ENCODE measurements around the gene IGFBP5.

Gene IGFBP5

DNA sequence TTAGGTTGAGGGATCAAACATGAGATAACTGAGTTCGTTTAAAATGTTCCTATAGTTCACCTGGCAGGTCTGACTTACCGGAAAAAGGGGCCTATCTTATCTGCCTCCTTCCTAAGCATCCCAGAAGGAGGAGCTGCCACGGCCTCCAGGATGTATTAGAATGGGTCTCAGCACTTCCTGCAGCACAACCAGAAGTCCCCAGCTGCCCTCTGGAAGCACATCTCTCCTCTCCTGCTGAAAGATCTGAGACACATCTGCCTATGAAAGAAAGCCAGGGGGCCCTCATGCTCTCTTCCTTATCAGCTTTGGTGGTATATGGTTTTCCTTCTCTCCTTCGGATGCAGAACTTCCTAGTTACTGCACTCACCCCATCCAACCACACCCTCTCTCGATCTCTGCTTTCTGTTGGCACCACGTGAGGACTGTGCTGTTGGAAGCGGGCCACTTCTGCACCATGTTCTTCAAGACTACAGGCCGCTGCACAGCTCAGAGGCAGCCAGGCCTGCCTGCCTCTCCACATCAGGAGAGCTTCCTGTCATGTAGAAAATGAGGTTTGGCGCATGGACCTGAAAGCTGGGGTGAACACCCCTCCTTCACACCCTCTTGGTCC, 6.5 kb downstream of the IGFBP5 start:
- DNase-seq (ENCODE audit: low read depth in 2 of 2): no peak

DNA sequence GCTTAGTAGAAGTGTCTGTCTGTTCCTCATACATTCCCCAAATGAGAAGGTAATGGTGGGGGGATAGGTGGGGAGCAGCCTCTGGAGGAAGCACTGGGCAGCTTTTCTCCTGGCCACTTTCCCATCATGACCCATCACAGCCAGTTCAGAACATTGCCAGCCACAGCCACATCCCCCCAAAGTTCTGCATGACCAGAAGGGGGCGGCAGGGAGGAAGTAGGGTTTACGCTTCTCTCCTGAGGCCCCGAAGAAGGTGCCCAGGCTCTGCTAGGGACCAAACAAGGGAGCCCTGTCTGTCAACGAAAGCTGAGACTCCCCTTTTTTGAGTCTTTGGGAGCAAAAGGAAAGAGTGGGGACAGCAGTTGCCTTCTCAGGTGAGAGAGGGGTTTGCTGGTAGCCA, 7.7 kb downstream of the IGFBP5 start:
- no peak for DNase-seq (ENCODE audit: low read depth in 2 of 2)

DNA sequence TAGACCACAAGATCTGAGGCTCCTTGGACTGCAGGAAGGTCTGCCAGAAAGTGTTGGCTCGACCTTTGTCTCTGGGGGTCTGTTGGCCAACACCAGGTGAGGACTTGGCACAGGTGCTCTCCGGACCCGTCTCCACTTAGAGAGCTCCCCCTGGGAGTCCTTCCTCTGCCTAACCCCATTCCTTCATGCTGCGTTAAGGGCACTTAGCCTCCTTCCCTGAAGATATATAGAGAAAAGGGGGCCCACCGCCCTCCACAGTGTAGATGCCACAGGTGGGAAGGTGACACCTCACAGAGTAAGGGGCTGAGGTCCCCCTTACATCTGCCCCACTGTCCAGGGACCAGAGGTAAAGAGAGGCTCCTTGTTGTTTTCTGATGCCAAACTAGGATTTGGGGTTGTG, 8.2 kb downstream of the IGFBP5 start:
- no peak for DNase-seq (ENCODE audit: low read depth in 2 of 2)

DNA sequence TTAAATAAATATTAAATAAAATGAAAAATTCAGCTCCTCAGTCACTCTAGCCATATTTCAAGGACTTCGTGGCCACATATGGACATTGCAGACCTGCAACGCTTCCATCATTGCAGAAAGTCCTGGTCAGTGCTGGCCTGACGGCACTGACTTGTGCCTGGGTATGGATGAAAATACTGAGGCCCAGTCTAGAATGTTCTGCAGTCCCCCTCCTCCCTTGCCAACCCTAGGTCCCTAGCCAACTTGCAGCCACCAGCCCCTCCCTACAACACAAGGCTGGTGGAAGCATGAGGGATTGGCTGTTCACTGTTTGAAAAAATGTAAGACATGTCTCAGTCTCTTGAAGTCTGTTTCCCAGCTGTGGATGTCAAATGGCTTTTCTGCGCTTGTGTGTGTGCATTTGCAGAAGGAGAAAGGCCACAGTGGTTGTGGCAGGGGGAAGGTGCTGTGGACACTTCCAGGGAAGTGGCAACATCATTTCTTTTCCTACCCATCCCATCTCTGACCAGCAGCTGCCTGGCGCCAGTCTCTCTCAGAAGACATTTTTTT, 9.9 kb downstream of the IGFBP5 start:
- DNase-seq (ENCODE audit: low read depth in 2 of 2): no peak

DNA sequence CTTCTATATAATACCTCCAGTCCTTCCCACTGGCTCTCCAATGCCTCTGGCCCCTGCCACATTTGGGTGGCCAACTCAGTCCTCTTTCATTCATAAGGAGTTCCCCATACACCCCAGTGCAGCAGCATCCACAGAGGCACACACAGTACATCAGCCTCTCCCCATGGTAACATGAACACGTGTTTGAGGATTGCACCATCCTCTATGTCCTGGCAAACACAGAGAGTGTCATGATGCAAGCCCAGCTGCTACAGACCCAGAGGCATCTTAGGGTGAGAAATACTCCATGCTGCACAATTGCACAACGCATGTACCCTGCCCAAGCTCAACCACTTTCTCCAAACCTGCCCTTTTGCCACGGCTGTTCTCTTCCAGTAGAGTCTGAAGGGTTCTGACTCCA, 11.5 kb downstream of the IGFBP5 start:
- no peak for DNase-seq (ENCODE audit: low read depth in 2 of 2)

DNA sequence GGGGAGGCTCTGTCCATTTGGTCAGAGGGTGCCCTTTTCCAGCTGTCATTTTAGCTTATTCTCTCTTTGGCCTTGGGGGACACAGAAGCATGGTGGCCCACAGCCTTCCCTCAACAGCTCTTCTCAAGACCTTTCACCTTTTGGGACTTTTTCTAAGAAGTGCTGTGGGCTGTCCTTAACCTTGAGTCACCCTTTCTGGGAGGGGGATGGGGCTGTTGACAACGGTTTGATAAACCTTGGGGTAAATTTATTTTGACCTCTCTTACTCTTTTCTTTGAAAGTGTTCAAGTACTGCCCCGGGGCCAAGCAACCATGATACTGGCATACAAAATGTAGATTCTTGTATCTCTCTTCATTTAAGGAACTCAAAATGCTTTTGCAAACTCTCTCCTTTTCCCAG, 13.7 kb downstream of the IGFBP5 start:
- DNase-seq (ENCODE audit: low read depth in 2 of 2): no peak

DNA sequence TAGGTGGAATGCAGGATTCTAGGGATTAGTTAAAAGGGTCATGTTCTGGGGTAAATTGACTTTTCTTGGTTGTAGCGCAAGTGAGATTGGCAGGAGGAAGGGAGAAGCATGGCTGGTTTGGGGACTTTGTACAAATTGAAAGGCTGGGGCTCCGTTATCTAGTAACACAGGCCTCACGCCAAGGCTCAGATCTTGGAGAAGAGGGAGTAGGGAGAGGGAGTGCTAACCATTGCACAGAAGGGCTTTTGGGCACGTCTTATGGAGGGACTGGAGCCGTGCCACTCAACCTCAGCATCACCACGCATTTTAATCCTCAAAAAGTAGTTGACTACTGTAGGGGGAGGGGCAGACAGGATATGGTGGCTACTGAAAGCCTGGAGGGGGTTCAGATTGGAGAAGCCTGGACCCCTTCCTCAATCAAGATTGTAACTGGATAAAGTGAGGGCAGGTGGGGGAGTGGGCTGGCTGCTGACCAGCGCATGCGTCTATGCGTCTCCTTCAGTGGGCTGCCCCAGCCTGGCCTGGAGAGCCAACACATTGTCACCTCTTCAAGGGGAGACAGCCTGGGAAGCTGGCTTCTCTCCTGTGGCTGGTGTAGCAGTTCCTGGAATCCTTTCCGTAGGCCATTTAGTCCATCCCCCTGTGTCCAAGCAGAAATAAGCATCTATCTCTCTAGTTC, 14.3 kb downstream of the IGFBP5 start:
- no peak for DNase-seq (ENCODE audit: low read depth in 2 of 2)

DNA sequence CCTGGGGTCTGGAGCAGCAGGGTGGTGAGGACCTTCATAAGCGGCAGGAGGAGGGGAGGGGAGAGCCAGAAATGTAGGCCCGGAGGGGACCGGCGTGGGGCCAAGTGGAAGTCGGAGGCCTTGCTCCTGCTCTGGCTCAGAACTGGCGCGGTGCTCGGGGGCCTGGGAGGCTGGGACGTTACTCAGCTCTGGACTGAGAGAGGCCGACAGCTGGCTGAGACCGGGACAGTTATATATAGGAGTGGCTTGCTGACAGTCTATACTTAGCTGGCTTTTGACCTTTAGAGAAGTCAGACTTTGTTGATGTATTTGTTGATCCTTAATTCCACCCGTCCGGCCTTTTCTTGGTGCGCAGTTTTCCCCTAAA, 15.7 kb downstream of the IGFBP5 start:
- DNase-seq (ENCODE audit: low read depth in 2 of 2): no peak

DNA sequence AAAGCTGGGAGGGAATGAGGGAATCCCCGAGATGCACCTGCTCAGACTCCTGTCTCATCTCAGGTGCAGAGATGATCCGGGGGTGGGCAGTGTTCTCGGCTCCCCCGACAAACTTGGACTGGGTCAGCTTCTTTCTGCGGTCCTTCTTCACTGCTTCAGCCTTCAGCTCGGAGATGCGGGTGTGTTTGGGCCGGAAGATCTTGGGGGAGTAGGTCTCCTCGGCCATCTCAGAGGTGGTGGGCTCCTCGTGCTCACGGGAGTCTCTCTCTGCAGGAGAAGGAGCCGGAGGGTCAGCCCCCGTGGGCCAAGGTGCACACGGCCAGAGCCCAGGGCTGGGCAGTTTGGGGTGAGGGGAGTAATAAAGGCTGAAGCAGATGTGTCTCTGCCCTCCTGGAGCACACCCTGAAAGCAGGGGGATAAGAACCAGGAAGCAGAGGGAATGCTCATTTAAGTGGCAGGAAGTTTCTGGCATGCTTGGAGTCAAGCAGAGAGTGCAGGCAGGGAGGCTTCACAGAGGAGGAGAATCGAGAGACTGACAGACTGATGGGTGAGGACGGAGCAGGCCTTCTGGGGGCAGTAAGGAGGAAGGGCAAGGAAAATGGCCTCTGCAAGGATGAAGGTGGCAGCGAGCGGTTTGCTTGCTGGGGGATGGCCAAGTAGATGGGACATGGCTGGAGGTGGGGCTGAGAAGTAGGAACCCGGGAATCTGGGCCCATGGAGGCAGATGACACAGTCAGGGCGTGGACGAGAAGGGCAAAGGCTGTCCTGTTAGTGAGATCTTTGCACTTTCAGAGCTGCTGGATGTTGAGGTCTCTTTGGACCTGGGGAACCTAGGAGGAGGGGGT, 16.3 kb downstream of the IGFBP5 start:
- no peak for DNase-seq (ENCODE audit: low read depth in 2 of 2)

DNA sequence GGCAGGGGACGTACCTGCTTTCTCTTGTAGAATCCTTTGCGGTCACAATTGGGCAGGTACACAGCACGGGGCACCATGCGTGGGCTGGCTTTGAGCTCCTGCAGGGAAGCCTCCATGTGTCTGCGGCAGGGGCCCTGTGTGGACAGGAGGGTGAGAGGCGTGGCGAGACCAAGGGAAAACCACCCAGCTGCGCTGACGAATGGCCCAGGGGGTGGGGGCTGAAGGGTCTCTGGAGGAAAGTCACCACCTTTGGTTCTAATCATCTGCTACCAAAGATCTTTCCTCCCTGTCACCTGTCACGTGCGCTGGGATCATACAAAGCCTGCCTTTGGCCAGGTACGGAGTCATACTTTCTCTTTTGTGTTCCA, 17.3 kb downstream of the IGFBP5 start:
- DNase-seq (ENCODE audit: low read depth in 2 of 2): no peak

DNA sequence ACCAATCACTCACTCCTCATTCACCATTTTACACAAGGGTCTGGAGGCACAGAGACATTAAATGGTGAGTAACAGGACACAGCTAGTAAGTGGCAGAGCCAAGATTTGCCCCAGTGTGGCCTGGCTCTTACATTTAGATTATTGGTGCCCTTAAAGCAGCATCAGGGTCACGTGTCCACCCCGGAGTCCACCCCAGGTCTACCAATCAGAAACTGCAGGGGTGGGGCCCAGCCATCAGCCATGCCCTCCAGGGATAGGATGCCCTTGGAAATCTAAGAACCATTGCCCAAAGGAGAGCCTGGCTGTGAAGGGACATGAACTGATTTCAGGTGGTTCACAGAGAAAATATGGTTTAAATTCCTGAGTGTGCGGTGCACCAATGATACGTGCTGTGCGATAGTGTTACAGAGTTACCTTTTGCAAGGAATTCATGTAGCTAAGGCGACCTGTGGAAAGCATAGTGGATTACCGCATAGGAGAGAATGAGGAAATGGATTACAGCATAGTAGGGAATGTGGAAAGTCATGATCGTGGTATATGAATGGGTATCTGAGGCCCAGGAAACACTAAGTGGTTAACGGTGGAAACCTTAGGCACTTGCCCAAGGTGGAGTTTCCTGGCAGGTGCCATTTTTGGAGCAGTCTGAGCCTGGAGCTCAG, 17.8 kb downstream of the IGFBP5 start:
- no peak for DNase-seq (ENCODE audit: low read depth in 2 of 2)

DNA sequence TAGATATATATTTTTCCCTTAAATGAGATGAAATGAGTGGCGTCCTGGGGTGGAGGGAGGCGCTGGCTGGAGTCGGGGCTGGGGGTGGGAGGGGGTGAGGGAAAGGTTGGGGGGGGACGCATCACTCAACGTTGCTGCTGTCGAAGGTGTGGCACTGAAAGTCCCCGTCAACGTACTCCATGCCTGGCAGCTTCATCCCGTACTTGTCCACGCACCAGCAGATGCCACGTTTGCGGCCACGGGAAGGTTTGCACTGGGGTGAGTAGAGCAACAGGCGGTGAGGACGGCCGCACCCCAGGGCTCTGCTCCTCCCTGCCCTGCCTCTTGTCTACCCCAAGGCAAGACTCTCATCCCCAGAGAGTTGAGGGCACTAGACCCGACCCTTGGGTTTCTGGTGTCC, 18.7 kb downstream of the IGFBP5 start:
- no peak for DNase-seq (ENCODE audit: low read depth in 2 of 2)

DNA sequence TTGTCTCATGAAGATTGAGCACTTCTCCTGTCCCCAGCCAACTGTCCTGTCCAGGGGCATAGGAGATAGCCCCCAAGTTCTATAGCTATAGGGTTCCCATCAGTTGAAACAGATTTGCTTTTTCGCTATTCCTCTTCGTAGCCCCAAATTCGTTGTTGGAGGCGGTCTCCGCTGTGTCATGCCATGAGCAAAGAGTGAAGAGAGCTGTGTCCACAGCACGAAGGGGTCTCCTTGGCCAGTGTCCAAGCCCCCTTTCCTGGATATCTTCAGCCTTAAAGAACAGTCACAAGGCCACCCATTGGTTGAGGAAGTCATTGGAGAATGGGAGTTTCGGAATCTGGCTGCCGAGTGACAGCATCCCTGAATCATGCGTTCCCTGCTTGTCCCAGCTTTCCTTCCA, 21.0 kb downstream of the IGFBP5 start:
- DNase-seq (ENCODE audit: low read depth in 2 of 2): no peak

DNA sequence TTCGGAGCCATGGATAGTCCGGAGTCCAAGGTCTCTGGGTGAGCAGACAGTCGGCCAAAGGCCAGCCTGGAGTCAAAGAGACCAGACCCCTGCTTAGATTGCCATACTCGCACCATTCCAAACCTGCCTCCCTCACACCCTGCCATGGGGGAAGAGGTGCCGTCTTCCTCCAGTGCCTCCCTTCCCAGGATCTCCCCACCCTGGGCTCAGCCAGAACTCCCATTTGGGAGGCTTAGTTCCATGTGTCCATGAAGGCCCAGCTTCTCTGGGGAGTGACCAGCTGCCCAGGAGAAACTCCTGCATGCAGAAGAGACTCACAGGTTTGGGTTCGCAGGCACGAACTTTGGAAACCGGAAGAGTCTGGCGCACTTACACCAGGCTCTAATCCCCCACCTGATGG, 21.7 kb downstream of the IGFBP5 start:
- DNase-seq (ENCODE audit: low read depth in 2 of 2): no peak

DNA sequence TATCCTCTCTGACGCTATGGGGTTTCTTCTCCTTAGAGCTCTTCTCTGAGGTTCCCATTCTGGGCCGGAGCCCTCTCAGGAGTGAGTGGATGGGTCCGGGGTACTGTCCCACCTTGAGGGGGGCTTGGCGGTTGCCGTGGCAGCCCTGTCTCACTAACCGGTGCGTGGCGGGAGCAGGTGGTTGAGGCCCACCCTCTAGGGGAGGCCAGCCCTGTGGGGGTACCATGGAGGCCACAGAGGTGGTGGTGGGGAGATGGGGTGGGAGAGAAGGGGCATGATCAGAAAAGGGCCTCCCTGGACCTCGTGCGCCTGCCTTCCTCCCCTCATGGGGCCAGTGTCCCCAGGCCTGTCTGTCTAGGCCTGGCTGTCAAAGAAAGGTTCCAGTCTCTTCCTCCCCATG, 22.3 kb downstream of the IGFBP5 start:
- no peak for DNase-seq (ENCODE audit: low read depth in 2 of 2)

DNA sequence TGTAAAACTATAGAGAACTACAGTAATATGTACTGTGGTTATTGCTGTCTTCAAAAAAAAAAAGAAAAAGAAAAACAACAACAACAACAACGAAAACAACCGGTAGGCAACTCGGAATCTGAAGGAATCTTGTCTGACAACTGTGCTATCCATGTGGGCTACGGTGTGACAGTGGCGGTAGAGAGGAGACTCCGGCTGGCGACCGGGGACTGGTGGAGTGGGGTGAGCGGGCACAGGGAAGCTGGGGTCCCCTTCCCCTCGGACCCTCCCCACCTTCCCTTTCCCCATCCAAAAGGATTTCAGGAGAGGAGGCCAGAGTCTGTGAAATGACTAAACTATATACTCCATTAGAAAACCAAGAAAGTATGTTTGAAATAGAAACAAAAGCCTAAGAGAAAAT, 22.9 kb downstream of the IGFBP5 start:
- no peak for DNase-seq (ENCODE audit: low read depth in 2 of 2)

DNA sequence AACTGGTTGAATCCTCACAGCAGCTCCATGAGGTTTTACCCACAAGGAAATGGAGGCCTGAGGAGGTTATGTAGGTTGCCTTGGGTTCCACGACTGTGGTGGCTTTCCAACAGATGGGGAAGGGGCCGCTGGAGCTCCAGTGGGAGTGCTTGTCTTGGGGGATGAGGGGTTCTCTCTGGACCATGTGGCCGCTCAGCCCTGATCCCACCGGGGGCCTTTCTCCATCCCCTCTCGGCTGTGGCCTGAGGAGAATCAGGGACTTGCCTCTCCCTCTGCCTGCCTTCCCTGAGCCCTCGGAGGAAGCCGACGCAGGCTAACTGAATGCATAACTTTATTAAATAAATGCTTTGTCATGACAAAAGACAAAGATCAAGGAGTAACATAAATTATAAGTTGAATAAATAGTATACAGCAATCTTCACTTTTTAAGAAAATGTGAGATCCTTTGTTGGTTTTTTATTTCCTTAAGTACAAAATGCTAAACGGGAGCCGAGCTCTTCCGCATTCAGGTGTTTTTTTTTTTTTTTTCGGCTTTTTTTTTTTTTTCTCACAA, 23.5 kb downstream of the IGFBP5 start:
- no peak for DNase-seq (ENCODE audit: low read depth in 2 of 2)

DNA sequence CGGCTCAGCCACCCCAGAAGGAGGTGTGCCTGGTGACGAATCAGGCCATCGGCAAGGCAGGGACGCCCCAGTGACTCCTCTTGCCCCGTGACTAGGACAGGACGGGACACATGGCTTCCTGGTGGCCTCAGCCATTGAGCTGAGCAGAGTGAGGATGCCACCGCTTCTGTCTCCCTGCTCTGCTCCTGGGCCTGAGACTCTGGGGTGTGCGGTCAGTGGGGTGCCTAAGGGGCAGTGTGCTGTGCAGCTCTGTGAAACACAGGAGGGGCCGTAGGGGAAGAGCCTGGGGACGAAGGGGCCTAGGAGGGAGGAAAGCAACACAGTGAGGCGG, 24.3 kb downstream of the IGFBP5 start:
- no peak for DNase-seq (ENCODE audit: low read depth in 2 of 2)

DNA sequence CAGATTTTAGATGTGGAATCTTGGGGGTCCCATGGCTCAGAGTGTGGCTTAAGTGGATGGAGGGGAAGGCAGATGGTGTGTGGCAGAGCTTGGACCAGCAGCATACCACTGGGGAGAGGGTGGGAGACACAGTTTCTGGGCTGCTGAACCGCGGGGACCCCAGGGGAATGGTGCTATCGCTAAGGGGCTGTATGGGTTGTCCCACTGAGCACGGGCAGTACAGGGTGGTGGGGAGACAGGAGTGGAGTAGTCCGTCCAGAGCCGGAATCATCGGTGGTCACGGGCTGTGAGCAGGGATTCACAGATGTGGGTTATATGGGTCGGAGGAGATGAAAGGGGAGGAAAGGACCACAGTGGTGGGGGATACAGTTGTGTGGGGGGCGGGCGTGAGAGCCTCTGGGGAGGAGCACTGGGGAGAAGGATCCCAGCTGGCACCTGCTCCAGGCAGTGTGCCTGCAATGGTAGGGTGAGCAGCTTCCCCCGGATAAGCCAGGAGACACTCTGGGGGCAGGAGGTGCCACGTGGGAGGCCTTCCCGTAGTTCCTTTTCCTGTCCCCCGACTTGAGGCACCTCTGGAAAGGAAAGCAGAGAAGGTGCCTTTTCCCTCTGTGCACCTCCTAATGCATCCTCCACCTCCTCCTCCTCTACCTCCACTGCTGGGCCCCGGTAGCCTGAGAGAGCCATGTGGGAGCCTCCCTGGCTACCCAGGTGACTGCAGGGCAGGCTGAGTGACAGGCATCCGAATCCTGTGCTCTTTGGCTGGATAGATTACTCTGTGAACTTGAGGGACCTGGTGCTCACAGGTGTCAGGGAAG, 24.9 kb downstream of the IGFBP5 start:
- DNase-seq (ENCODE audit: low read depth in 2 of 2): no peak

DNA sequence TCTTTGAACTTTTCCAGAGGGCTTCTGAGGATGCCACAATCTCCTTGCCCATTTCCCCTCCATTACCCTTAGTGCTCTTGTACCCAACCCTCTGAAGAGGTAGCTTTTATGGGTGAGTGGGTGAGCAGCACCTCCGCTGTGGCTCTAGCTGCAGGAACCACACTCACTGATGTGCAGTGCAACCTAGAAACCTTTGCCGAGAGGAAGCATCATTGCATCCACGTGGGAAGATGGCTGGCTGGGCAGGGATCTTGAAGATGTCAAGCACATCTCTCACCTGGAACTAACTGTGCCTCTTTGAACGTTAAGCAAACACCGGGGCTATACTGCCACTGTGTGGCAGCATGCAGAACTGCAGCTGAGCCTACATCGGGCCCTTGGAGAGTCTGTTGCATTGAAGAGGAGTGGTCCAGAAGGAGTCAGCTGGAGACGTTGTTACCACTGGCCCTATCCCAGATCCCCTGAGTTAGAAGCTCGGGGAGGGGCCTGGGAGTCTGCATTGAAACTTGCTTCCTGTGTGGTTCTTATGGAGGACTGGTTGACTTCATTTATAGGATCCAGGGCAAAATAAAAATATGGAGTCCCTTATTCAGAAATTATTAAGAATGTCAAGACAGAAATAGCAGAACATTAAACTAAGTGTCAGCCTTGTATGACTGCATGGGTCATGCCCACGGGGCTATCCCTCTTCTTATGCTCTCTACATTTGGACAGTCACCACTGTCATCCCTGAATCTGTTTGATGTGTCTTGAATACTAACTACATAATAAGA, 28.7 kb downstream of the IGFBP5 start:
- DNase-seq (ENCODE audit: low read depth in 2 of 2): peak; percentile 11 to 28

DNA sequence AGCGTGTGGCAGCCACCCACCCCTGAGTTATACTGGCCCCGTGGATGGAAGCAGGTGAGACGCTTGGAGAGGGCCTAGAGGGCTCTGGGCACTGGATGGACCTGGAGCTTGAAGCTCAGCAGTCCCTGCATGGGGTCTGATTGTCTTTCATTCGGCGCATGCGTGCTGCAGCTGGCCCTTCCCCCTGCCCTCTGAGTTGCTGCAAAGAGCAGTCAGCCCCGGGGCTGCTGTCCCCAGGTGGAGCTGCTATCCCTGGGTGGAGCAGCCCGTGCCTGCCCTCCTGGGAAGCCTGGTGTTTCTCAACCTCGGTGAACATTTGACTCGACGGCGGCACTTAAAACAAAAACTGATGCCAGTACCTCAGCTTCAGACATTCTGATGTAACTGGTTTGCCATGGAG, 29.6 kb downstream of the IGFBP5 start:
- no peak for DNase-seq (ENCODE audit: low read depth in 2 of 2)
